AG04449 (cell line): ENCODE measurements around the gene PRKG1.
"Not testable (repeated sequence)": the region's sequence is repeated elsewhere in the genome, so short reads cannot be mapped to it uniquely, and the experiment has no call there.

Experiments
- CTCF ChIA-PET: fragments of 350-600 bp; formaldehyde crosslinking; extraction: SDS; loops from one replicate; lab custom pipeline; 2021; ENCODE audit warnings: antibody characterized with exemption; lab: Yijun Ruan, JAX
- POLR2A ChIA-PET: fragments of 400-600, 350-600 bp; formaldehyde crosslinking; extraction: SDS; loops from one replicate; lab custom pipeline; 2020; ENCODE audit warnings: antibody characterized with exemption, inconsistent platforms; lab: Yijun Ruan, JAX
- DNase-seq: peaks from one replicate; pipeline ENCODE4 v3.0.0-alpha.2; 2010; ENCODE audit warnings: low read depth, low spot score
- H3K4me3 ChIP-seq: 2 replicates; pipeline ENCODE4 v1.5.1; 2011; ENCODE audit warnings: low read depth, mild to moderate bottlenecking, control low read depth, low read length
- CTCF ChIP-seq: IDR thresholded peaks from one replicate; pipeline ENCODE4 v1.5.1; 2011; ENCODE audit warnings: mild to moderate bottlenecking, moderate library complexity, low read length, control low read depth, inconsistent platforms; ENCODE audit not compliant: insufficient read depth; ENCODE audit errors: missing control alignments

The PRKG1 gene

DNA sequence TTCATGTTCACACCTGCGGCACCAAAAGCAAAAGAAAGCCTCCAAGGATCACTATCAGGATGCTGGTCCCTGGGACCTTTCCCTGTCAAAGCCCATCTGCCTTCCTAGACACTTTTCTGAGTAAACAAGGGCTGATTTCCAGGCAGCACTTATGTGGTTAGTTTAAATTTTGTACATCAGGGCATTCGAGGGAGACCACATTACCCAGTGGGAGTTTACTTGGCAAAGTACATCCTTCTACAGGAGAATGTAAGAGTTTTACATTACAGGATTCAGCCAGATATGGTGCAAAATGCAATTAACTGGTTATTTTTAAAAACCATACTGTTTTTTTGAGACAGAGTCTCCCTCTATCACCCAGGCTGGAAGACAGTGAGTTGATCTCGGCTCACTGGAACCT is 493.0 kb downstream of the PRKG1 start:
- TF ChIP-seq CTCF: no peak
- H3K4me3 ChIP-seq: no peak overlapping the region
- DNase-seq: no peak
- POLR2A ChIA-PET: no interaction called here
- CTCF ChIA-PET: no interaction called here

DNA sequence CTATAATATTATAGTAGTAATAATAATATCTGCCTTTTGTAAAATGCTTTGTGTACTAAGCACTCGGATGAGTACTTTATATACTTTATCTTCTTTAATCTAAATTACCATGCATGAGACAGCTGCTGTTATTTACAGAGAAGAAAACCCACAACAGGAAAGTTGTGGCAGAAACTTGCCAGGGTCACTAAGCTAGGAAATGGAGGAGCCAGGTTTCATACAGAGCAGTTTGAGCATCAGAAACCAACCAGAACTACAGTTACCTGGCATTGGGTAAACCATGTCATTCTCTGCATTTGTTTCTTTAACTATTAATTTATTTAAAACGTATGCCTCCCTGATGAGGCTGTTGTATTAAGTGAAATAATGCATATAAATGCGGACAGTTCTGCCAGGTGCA is 495.2 kb downstream of the PRKG1 start:
- ChIA-PET CTCF (no interaction called here), POLR2A (no interaction called here)
- no peak for DNase-seq
- TF ChIP-seq CTCF: no peak
- H3K4me3 ChIP-seq: no peak overlapping the region

- peak; percentile 24 for DNase-seq
- H3K4me3 ChIP-seq: no peak overlapping the region
- ChIA-PET CTCF (interaction anchor here (1.0 kb wide), 1 partner anchor 511 kb away, joined by 3 read pairs; no protein-coding TSS in a partner anchor), POLR2A (no interaction called here)
- TF ChIP-seq CTCF: no peak
Observed at GRCh38 chr10:51574248-51575048, 500.2 kb downstream of the PRKG1 start.

GRCh38 chr10:51581196-51581595 is 506.9 kb downstream of the PRKG1 start:
- DNase-seq, CTCF ChIA-PET, POLR2A ChIA-PET, H3K4me3 ChIP-seq: not testable (repeated sequence)

- POLR2A ChIA-PET: no interaction called here
- no peak overlapping the region for H3K4me3 ChIP-seq
- CTCF ChIA-PET: no interaction called here
- no peak for DNase-seq
- TF ChIP-seq CTCF: no peak
Observed at GRCh38 chr10:51583976-51584375, 509.7 kb downstream of the PRKG1 start.

DNA sequence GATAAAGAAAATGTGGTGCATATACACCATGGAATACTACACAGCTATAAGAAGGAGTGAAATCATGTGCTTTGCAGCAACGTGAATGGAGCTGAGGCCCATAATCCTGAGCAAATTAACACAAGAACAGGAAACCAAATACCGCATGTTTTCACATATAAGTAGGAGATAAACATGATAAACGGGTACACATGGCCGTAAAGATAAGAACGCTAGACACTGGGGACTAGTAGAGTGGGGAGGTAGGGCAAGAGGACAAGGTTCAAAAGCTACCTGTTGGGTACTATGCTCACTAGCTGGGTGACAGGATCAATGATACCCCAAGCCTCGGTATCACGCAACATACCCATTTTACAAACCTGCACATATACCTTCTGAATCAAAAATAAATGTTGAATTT is 511.5 kb downstream of the PRKG1 start:
- no peak overlapping the region for H3K4me3 ChIP-seq
- POLR2A ChIA-PET: no interaction called here
- no peak for TF ChIP-seq CTCF
- CTCF ChIA-PET: no interaction called here
- DNase-seq: no peak

DNA sequence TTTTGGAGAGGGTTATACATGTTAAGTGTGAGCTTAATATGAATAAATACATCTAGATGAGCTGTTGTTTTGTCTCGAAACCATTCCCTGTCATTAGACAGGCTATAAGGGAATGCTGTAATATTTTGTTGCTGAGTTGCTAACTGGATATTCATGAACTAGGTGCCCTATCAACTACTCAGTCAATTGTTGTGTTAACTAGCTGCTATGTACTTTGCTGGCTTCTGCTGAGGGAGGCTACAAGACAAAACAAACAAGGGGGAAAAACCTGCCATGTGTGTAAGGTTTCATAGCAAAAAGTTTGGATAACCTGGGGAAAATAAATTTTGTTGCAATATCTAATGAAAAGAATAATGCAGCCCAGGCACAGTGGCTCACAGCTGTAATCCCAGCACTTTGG is 514.7 kb downstream of the PRKG1 start:
- CTCF ChIA-PET: no interaction called here

More for the DNA sequence above, 514.7 kb downstream of the PRKG1 start:
- POLR2A ChIA-PET: no interaction called here
- no peak overlapping the region for H3K4me3 ChIP-seq
- DNase-seq: no peak
- no peak for TF ChIP-seq CTCF
